ENCODE measurements around the gene MOG.

The MOG gene

DNA sequence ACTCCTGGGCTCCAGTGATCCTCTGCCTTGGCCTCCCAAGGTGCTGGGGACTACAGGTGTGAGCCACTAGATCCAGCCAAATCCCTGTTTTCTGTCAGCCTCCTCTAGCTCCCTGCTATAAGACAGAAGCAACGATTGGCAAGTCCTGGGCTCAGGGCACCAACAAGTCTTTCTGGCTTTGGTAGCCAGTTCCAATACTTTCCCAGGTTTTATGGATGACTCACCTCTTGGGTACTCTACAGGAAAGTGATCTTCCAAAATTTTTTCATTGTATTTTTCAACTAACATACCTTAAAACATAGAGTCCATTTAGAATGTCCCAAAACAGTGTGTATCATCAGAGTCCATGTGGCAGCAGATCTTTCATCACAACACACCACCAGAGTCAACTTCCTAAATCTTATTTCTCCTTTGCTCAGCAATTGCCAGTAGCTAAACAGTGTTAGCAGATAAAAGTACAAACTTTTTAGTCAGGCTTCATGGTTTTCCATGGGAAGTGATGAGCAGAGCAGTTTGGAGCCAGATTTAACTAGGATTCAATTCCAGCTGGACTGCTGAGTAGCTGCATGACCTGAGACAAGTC, 37.2 kb upstream of the MOG start:
- no peak overlapping the region for H2BK5ac ChIP-seq (ENCODE audit: low read length)
- peaks cover 14% of the 10 kb centered on the region for H3K36me3 ChIP-seq (ENCODE audit: control insufficient read depth, insufficient read depth, low read length)
- WGBS (ENCODE audit: extremely low coverage, insufficient coverage, low lambda C conversion rate), result no CpG with 5 or more reads among the region's 1 CpG

DNA sequence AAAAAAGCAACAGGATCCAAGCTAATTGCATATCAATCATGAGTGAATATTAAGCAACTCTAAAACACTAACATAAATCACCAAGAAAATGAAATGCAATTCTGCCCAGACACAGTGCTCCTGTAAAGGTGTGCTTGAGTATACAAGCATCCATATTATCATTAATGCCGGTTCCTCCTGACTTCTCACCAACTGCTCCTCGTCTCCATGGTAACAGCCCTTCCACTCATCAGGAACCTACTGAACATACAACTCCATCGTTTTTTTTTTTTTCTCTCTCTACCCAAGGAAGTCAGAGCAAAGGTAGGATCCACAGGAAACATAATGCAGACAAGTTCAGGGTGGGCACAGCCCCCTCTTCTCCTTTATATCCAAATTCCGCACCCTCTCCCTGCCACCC, 36.3 kb upstream of the MOG start:
- peak; percentile 19 for DNase-seq
- peaks cover 14% of the 10 kb centered on the region for H3K36me3 ChIP-seq (ENCODE audit: control insufficient read depth, insufficient read depth, low read length)
- no CpG with 5 or more reads among the region's 4 CpGs for WGBS (ENCODE audit: extremely low coverage, insufficient coverage, low lambda C conversion rate)
- H3K18ac ChIP-seq (ENCODE audit: low read length), result no peak overlapping the region
- H2BK120ac ChIP-seq (ENCODE audit: low read depth, low read length), result no peak overlapping the region
- no peak overlapping the region for H3K4me2 ChIP-seq (ENCODE audit: low read length)
- peaks cover 23% of the 10 kb centered on the region for H3K79me2 ChIP-seq (ENCODE audit: control insufficient read depth, insufficient read depth, low read length)
- H3K56ac ChIP-seq (ENCODE audit: low read length), result no peak overlapping the region
- H3K79me1 ChIP-seq (ENCODE audit: low read length), result peaks cover 19% of the 10 kb centered on the region
- H3K4me1 ChIP-seq (ENCODE audit: control insufficient read depth, low read depth, low read length), result peaks cover 36% of the 10 kb centered on the region
- H3K27me3 ChIP-seq (ENCODE audit: insufficient read depth, low read length, poor library complexity), result no peaks in the 10 kb centered on the region
- H3K23ac ChIP-seq (ENCODE audit: low read length), result no peak overlapping the region
- H3K4ac ChIP-seq (ENCODE audit: low read depth, low read length), result no peak overlapping the region
- H2BK5ac ChIP-seq (ENCODE audit: low read length), result no peak overlapping the region
- H2AK5ac ChIP-seq (ENCODE audit: low read length), result no peak overlapping the region
- H4K5ac ChIP-seq (ENCODE audit: low read length), result no peak overlapping the region
- H4K8ac ChIP-seq (ENCODE audit: low read depth, low read length), result no peak overlapping the region
- H3K9ac ChIP-seq (ENCODE audit: low read length), result no peak overlapping the region
- H3K4me3 ChIP-seq (ENCODE audit: low read length), result no peak overlapping the region
- H2BK15ac ChIP-seq (replicated peaks; ENCODE audit: low read depth), result no peak overlapping the region
- H3K27ac ChIP-seq (ENCODE audit: low read depth, low read length), result no peak overlapping the region

More for the DNA sequence above, 37.2 kb upstream of the MOG start:
- Histone ChIP-seq H3K4me3 (ENCODE audit: low read length) (no peak overlapping the region), H3K9ac (ENCODE audit: low read length) (no peak overlapping the region), H4K8ac (ENCODE audit: low read depth, low read length) (no peak overlapping the region), H3K4me2 (ENCODE audit: low read length) (no peak overlapping the region), H3K27me3 (ENCODE audit: insufficient read depth, low read length, poor library complexity) (no peaks in the 10 kb centered on the region), H3K79me2 (ENCODE audit: control insufficient read depth, insufficient read depth, low read length) (peaks cover 19% of the 10 kb centered on the region), H3K18ac (ENCODE audit: low read length) (no peak overlapping the region), H3K79me1 (ENCODE audit: low read length) (peaks cover 18% of the 10 kb centered on the region), H3K4me1 (ENCODE audit: control insufficient read depth, low read depth, low read length) (peaks cover 26% of the 10 kb centered on the region), H3K56ac (ENCODE audit: low read length) (no peak overlapping the region), H2AK5ac (ENCODE audit: low read length) (no peak overlapping the region), H3K23ac (ENCODE audit: low read length) (no peak overlapping the region), H2BK15ac (replicated peaks; ENCODE audit: low read depth) (no peak overlapping the region), H4K5ac (ENCODE audit: low read length) (no peak overlapping the region), H2BK120ac (ENCODE audit: low read depth, low read length) (no peak overlapping the region), H3K27ac (ENCODE audit: low read depth, low read length) (no peak overlapping the region), H3K4ac (ENCODE audit: low read depth, low read length) (no peak overlapping the region)
- DNase-seq, result no peak

DNA sequence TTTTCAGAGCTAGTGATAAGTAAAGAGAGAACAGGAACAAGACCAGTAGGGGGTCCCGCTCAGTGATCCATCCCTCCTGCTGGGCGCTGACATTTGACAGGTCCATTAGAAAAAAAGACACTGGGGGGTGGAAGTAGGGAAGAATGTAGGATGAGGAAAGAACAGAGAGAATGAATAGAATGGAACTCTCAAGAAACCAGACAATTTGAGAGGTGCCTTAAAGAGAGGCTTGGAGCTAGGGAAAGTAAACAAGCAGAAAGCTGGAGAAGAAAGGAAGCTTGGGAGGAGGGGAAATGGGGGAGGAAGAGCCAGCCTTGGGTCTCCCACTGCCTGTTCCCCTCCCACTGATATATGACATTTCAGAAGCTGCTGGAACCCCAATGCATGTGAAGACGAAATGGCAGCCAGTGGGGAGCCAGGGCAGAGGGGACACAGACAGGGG, 32.4 kb upstream of the MOG start:
- Histone ChIP-seq H3K4me3 (ENCODE audit: low read length) (no peak overlapping the region), H3K18ac (ENCODE audit: low read length) (peak overlapping the region; percentile 96), H3K4ac (ENCODE audit: low read depth, low read length) (peak overlapping the region; percentile 82), H3K79me1 (ENCODE audit: low read length) (peaks cover 22% of the 10 kb centered on the region), H2BK5ac (ENCODE audit: low read length) (peak overlapping the region; percentile 96), H3K4me2 (ENCODE audit: low read length) (peak overlapping the region; percentile 27), H3K36me3 (ENCODE audit: control insufficient read depth, insufficient read depth, low read length) (peaks cover 14% of the 10 kb centered on the region), H3K23ac (ENCODE audit: low read length) (peak overlapping the region; percentile 66), H3K27ac (ENCODE audit: low read depth, low read length) (peak overlapping the region; percentile 99), H4K5ac (ENCODE audit: low read length) (no peak overlapping the region), H2AK5ac (ENCODE audit: low read length) (no peak overlapping the region), H3K56ac (ENCODE audit: low read length) (peak overlapping the region; percentile 92), H3K27me3 (ENCODE audit: insufficient read depth, low read length, poor library complexity) (no peaks in the 10 kb centered on the region), H2BK15ac (replicated peaks; ENCODE audit: low read depth) (no peak overlapping the region), H3K9ac (ENCODE audit: low read length) (peak overlapping the region; percentile 89), H3K79me2 (ENCODE audit: control insufficient read depth, insufficient read depth, low read length) (peaks cover 47% of the 10 kb centered on the region), H3K4me1 (ENCODE audit: control insufficient read depth, low read depth, low read length) (peaks cover 40% of the 10 kb centered on the region), H2BK120ac (ENCODE audit: low read depth, low read length) (peak overlapping the region; percentile 52), H4K8ac (ENCODE audit: low read depth, low read length) (no peak overlapping the region)
- peak; percentile 86 for DNase-seq
- WGBS (ENCODE audit: extremely low coverage, insufficient coverage, low lambda C conversion rate), result no CpG with 5 or more reads among the region's 3 CpGs

DNA sequence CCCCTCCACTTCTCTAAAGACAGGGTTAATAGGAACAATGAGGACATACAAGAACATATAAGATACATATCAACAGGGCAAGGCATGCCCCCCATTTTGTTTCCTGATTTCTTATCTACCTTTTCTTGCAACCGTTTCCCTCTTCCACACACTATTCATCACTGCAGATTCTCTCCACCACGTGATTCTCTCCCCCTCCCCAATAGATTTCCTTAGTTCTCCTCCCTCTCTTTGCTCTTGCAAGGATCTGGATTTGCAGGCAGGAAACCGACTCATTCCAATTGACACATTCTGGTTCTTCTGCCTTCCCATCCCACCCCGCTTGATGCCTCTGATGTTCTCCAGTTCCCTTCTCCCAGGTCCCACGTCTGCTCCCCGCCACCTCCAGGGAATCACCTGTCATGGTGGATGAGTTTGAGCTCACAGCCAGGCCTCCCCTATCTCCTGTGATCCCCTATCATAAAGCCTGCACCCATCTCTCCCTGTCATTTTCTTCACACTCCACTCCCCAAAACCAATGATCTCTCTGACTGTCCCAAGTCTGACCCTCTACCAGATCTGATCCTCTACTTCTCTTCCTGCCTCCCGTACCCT, 31.5 kb upstream of the MOG start:
- peak overlapping the region; percentile 95 for H3K23ac ChIP-seq (ENCODE audit: low read length)
- H3K56ac ChIP-seq (ENCODE audit: low read length), result peak overlapping the region; percentile 92
- H3K9ac ChIP-seq (ENCODE audit: low read length), result peak overlapping the region; percentile 89
- H3K36me3 ChIP-seq (ENCODE audit: control insufficient read depth, insufficient read depth, low read length), result peaks cover 11% of the 10 kb centered on the region
- peaks cover 44% of the 10 kb centered on the region for H3K4me1 ChIP-seq (ENCODE audit: control insufficient read depth, low read depth, low read length)
- no peak overlapping the region for H3K4ac ChIP-seq (ENCODE audit: low read depth, low read length)
- H2BK5ac ChIP-seq (ENCODE audit: low read length), result peak overlapping the region; percentile 96
- peaks cover 51% of the 10 kb centered on the region for H3K79me2 ChIP-seq (ENCODE audit: control insufficient read depth, insufficient read depth, low read length)
- WGBS (ENCODE audit: extremely low coverage, insufficient coverage, low lambda C conversion rate), result no CpG with 5 or more reads among the region's 7 CpGs
- H2BK15ac ChIP-seq (replicated peaks; ENCODE audit: low read depth), result no peak overlapping the region
- H3K4me3 ChIP-seq (ENCODE audit: low read length), result peak overlapping the region; percentile 48
- no peak overlapping the region for H4K8ac ChIP-seq (ENCODE audit: low read depth, low read length)
- peak overlapping the region; percentile 68 for H2AK5ac ChIP-seq (ENCODE audit: low read length)
- H3K27ac ChIP-seq (ENCODE audit: low read depth, low read length), result peak overlapping the region; percentile 99
- DNase-seq, result peak; percentile 76
- peaks cover 24% of the 10 kb centered on the region for H3K79me1 ChIP-seq (ENCODE audit: low read length)
- H3K4me2 ChIP-seq (ENCODE audit: low read length), result peak overlapping the region; percentile 27
- peak overlapping the region; percentile 52 for H2BK120ac ChIP-seq (ENCODE audit: low read depth, low read length)
- no peak overlapping the region for H4K5ac ChIP-seq (ENCODE audit: low read length)
- H3K27me3 ChIP-seq (ENCODE audit: insufficient read depth, low read length, poor library complexity), result no peaks in the 10 kb centered on the region
- H3K18ac ChIP-seq (ENCODE audit: low read length), result peak overlapping the region; percentile 96

DNA sequence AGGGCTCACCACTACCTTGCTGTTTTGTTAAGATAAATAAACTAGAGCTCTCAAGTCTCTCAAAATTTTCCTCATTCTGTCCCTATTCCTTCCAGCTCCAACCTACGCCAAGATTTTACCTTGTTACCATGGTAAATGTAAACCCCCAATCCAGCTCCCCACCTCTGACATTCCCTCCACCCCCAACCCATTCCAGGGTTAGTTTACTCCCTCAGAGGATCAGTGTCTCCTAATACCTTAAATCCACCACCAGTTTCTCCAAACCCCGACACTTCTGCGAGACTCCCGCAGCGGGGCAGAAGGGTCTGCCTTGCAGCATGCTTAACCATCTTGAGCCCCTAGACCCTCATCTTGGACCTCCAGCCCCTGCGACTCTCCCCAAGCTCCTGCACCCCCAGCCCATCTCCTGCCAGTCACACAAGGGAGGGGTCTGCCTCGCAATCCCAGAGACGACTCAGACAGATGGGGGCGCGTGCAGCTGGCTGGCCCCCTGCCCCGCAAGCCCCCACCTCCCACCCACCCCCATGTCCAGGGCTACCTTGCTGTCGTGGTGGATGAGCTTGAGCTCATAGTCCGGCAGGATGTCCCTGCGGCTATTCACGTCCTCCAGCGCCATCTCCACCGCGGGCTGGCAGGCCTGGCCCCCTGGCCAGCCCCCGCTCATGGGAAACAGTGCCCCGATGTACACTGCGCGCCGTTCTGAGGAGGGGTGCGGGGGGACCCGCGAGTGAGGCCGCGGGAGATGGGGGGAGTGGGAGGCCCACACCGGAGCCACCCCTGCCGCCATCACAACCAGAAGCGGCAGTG, 29.7 kb upstream of the MOG start:
- no peak overlapping the region for H2AK5ac ChIP-seq (ENCODE audit: low read length)
- peaks cover 5% of the 10 kb centered on the region for H3K36me3 ChIP-seq (ENCODE audit: control insufficient read depth, insufficient read depth, low read length)
- peak overlapping the region; percentile 89 for H3K9ac ChIP-seq (ENCODE audit: low read length)
- H4K8ac ChIP-seq (ENCODE audit: low read depth, low read length), result no peak overlapping the region
- peak; percentile 39 for DNase-seq
- H3K4me2 ChIP-seq (ENCODE audit: low read length), result peak overlapping the region; percentile 55
- peak overlapping the region; percentile 73 for H3K4me3 ChIP-seq (ENCODE audit: low read length)
- H2BK120ac ChIP-seq (ENCODE audit: low read depth, low read length), result peak overlapping the region; percentile 6
- H3K18ac ChIP-seq (ENCODE audit: low read length), result peak overlapping the region; percentile 97
- peak overlapping the region; percentile 92 for H3K56ac ChIP-seq (ENCODE audit: low read length)
- peak overlapping the region; percentile 64 for H2BK5ac ChIP-seq (ENCODE audit: low read length)
- no peak overlapping the region for H2BK15ac ChIP-seq (replicated peaks; ENCODE audit: low read depth)
- no peak overlapping the region for H3K23ac ChIP-seq (ENCODE audit: low read length)
- peak overlapping the region; percentile 70 for H3K4ac ChIP-seq (ENCODE audit: low read depth, low read length)
- WGBS (ENCODE audit: extremely low coverage, insufficient coverage, low lambda C conversion rate), result no CpG with 5 or more reads among the region's 31 CpGs
- no peak overlapping the region for H4K5ac ChIP-seq (ENCODE audit: low read length)
- peaks cover 39% of the 10 kb centered on the region for H3K4me1 ChIP-seq (ENCODE audit: control insufficient read depth, low read depth, low read length)
- peak overlapping the region; percentile 88 for H3K27ac ChIP-seq (ENCODE audit: low read depth, low read length)
- peaks cover 21% of the 10 kb centered on the region for H3K79me1 ChIP-seq (ENCODE audit: low read length)
- H3K27me3 ChIP-seq (ENCODE audit: insufficient read depth, low read length, poor library complexity), result no peaks in the 10 kb centered on the region
- peaks cover 49% of the 10 kb centered on the region for H3K79me2 ChIP-seq (ENCODE audit: control insufficient read depth, insufficient read depth, low read length)
